AG20443 (cell line): Measurements from ENCODE around the gene SERTAD2.
A peak's percentile ranks its signal among the peaks of the same experiment; 100 is the strongest.

Experiments used
- DNase-seq: peaks from one replicate; pipeline ENCODE4 v3.0.0; 2012; ENCODE audit warnings: low spot score, mixed read lengths

SERTAD2 gene

DNA sequence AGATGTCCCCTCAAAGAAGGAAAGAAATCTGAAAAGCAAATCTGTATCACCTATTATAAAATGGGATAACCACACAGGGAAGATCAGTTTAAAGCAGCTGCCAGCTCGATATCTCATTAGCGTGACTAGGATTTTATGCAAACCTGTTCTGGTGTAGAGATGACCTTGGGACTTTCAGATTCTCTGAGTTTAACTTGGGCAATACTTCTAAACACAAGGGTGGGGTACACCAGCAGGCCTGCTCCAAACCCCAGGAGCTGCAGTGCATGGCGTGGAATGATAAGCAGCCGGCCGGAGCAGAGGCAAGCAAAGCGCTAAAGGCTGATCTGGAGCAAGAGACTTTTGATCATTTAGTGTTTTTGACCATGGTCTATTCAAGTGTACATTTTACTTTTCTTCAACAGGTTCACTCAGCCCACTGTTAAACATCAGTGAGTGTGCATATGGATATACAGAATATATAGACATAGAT lies 4.7 kb downstream of the SERTAD2 start:
- no peak for DNase-seq

DNA sequence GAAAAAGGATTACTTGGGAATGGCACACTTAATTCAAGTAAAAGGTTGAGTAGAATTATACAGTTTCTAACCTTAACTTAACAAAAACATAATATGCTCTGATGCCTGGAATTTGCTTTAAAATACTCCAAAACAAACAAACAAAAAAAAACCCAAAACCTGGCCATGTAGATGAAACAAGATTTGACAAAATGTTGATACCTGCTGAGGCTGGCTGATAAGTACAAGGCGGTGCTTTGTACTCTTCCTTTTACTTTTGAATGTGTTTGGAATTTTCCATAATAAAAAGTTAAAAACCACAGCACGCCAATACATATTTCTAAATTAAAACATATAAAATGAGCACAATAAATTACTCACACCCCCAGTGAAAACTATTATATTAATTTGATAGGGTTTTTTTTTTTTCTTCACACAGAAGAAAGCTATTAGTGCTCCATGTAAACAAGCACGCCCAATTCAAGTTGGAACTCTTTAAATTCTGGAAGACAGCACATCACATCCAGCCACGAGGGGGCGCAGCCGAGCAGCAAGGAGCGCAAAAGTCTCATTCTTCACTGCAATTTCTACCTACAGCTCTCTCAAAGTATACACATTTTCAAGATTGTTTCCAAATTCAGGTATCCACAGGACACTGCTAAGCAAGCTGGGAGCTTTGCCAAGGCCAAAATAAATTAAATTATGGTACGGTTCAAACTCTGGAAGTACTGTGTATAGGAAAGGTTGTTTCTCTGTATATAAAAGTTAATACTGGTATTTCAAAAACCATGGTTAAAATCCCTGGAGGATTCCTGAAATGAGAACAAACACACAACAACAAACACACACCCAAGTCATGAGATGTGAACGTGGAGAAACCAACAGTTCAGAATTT lies 7.5 kb downstream of the SERTAD2 start:
- peak; percentile 42 for DNase-seq

DNA sequence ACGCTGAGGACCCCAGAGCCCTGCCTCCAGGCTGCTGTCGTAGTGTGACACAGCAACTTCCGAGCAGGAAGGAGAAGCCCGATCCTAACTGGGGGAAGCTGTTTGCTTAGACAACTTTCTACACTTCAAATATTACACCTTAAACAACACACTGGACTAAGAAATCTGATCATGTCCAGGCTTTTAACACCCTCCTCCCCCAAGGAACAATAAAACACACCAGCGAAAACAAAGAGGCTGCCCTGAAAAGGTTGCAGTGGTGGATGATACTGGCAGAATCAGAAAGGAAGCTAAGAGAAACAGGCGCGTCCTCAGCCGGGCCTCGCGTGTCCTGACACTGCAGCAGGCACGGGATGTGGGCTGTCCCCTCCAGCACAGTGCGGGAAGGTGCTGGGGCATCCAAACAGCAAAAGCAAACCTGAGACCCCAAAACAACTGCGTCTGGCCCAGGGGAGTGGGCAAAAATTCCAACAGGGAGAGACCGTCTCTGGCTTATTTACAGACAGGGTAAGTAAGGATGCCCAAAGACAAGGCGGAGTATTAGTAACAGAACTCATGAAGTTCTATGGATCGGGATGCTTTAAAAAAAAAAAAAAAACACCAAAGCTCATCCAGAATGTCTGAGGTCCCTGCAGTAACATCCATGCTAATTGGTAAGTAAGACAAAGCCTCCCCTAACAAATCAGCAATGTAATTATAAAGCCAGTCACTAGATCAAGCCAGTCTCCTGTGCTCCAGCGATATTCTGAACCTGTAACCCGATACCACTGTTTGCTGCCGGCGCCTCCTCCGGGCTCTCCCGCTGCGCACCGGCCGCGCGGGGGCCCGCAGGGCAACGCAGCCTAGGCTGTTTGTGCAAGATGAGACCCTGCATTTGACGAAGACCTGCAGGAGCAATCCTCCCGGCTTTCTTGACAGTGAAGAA lies 9.0 kb downstream of the SERTAD2 start:
- DNase-seq: peak; percentile 79

DNA sequence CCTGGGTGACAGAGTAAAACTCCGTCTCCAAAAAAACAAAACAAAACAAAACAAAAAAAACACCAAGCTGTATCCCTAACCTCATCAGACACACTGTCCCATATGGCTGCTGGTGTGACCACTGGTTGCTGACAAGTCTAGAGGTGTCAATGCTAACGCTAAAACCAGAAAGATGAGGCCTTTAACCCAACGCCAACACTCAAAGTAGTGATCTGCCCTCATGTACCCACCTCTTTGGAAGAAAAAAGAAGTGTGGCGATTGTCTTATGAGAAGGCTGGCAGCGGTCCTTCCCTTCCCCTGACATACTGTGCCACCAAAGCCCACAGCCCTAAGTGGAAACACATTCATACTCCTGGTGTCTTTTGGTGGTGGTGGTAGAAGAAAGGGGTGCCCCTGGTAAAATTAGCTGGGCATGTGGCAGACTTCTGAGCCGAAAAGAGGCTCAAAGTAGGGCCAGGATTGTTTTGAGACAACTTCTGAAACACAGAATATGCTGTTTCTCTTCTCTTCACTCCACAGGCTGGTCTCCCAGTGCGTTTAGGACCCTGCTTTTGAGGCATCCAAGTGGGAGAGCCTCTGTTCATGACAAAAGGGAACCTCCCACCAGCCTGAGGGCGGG lies 9.8 kb downstream of the SERTAD2 start:
- no peak for DNase-seq

DNA sequence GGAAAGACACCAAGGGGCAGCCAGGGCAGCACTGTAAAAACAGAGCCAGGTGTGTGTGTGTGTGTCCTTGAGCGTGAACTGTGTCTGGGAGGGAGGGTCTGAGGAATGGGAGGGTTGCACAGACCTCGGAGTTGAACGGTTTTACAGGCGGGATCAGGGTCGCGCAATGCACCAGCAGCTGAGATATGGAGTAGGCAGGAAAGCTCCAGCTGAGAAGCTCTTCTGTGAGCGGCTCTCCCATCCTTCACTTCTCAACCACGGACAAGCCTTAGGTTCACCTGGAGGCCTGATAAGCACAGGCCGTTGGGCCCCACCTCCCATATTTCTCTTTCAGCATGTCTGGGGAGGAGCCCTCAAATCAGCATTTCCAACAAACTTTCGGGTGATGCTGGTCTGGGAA lies 12.1 kb downstream of the SERTAD2 start:
- no peak for DNase-seq

DNA sequence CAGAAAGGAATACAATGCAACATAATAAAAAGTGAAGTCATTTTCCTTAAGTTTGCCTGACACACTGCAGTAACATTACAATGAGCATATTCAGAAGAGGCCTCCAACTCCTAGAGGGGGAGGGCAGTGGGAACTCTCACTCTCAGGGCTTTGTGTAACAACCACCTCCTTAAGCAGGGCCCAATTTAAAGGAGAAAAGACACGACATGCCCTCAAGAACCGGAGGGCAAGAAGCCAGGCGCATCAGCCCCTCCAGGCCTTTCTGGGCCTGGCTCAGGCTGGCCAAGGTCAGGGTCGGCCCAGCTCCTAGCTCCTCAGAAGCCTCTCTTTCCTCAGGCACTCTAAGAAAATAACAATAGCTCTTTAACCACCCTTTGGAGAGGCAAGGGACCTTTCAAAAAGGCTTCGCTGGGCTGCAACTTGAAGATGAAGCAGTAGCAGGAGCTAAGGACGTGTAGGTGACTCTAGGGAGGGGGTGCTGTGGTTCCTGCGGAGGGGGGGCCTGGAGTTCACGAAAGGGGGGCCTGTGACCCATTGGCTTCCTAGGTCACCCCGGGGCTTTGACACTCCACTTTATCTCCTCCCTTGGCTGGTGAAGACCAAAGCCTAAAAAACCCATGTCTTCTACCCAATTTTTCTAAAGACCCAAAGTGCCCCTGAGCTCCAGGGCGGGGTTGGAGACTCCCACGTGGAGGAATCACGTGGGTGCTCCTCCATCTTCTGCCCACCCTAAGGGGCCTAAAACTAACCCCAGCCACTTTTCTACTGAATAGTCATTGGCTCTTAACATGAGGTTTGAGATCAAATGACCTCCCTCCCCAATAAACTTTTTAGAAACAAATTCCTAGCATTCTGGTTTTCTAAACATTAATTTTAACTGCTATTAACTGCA lies 13.3 kb downstream of the SERTAD2 start:
- DNase-seq: no peak

DNA sequence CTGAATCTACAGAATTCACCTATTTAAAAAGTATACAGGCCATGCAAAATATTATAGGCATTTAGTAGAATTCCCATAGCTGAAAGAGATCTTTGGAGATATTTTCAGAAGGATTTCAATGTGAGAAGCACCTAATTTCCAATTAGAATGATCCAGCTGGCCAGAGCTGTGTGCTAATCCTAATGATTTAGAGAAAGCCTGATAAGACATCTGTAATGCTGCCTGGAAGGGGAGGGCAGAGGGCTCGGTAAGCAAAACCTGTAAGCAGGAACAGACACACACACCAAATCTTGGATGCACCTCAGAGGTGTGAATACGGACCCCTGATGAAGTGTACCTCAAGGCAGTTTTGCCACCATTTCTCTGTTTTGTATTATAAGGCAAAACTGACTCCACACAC lies 14.0 kb downstream of the SERTAD2 start:
- no peak for DNase-seq

DNA sequence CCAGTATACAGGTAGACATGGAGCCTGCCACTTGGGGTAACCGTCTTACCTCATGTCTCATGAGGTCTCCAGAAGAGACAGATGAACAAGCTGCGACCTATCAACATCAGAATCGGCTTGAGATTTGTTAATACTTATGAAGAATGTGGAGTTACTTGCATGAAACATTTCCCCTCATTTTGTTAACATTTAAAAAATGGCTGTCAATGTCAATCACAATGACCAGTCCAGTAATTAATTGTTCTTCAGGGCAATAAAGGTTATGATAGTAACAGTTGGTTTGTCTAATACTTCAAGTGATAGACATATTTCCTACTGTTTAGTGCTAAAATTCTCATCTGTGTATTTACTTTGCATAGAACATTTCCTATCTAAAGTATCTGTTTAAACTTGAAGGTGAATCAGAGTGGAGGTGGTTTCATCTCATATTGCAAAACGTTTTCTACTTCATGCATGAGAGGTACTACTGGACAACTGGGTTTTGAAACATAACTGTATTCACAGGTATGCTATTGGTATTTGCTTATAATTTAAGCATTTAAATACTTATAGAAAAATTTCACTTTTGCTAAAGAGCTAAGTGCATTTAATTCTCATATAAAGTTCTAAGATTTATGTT lies 15.1 kb downstream of the SERTAD2 start:
- DNase-seq: no peak

DNA sequence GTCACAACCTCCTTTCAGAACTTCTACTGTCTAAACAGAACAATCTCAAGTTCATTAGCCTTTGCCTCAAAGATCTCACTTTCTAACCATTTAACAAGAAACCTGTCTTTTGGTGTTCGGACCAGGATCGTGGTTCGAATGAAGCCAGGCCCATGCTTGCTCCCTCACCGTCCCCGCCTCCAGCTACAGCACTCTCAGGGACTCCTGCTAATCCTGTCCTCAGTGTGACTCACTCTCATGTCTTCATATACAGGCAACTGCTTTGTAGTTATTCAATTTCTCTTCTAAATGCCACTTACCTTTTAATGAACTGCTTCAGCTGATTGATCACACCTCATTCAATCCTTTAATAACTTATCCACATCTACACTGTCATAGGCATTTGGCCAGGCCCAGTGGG lies 15.8 kb downstream of the SERTAD2 start:
- DNase-seq: no peak

DNA sequence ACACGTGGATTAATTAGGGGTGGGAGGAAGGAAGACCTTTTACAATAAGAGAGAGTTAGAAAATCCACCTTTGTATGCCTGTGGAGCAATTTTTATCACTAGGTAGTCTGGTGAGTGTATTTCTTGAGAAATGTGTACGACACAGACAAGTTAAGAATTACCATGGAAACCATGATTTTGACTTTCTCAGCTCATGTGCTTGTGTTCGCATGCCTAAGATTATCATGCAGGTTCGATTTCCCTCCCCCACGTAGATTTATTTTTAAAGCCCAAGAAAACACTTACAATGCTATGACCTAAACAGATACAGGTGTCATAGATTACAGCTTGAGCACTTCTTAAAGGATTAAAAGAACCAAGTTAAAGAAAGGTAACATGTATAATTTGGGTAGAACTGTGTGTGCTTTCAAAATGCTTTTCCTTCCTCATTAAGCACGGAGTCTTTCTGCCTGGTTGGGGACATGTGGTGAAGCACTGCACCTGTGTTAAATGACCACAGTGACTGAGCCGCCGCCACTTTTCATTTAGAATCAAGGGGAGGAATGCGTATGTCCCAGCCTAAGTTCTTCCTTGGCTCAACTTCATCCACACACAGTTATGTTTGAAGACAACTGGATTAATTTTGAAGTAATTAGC lies 16.6 kb downstream of the SERTAD2 start:
- no peak for DNase-seq

DNA sequence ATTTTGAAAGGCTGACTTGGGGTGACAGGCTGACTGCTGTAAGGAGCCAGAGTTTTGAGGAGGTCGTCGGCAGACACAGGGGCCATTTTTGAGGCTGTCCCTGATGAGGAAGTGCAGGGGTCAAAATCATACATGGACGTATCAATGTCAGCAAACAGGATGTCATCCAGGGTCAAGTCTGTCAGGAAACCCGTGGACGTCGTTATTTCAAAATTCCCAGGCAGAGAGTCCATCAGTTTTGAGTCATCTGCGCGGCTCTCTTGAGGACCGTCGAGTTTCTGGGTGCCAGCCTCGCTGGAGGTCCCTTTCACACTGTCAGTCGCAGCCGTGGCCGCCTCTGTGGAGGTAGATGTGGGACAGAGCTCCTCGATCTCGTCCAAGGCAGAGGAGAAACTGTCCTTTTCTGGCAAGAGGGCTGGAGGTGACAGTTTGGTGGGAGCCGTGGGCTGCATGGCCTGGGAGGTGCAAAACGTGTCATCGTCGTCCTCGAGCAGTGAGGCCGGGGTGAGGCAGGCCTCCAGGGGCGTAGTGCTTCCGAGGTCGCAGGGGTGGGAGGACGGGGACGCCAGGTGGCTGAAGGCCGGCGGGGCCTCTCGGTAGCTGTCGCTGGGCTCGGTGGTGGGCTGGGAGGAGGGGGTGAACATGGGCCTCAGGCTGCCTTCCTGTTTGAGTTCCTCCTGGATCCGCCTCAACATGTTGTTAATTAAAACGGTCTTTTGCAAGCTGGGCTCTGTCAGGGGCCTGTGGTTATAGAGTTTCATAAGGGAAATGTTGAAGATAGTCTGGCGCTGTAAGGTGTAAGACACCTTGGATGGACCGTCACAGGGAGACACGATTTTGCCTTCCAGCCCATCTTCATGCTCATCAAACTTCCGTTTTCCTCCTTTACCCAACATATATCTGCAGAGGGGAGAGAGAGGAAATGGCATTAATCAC lies 17.5 kb downstream of the SERTAD2 start:
- no peak for DNase-seq

DNA sequence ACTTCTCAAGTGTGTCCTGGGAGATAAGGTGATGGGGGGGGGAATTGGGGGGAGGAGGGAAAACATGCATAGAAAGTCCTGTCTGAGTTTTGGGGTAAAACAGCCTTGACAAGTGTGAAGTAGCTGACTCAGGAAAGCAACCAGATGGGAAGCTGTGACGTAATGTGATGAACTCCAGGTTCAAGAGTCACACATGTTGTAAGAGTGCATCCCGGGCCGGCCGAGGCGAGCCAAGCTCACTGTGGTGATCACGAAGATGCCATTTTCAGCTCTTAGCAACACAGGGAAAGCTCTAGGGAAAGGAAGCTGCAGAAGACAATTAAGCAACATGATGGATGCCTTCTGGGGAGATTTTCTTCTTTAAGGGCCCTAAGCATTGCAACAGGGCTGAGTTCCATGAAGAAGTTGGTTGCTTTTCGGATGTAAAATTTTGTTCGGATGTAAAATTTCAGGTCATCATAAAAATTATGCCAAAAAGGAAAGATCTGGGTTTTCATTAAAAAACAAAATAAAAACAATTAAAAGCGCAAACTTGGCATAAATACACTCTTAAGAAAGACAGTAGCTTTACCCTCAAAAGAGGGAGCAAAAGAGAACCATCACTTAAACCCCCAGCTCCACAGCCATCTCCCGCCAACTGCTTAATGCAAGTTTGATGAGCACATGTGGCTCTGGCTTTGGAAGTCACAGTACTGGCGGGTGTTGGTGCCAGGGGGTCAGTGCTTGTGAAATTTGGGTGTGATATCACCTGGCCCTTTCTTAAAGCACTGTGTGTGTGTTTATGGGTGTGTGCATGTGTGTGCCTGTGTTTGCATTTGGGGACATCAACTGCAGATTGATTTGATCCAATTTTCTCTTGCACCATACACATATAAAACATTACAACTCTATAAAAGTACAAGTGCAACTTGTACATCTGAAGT lies 19.1 kb downstream of the SERTAD2 start:
- peak; percentile 56 for DNase-seq

DNA sequence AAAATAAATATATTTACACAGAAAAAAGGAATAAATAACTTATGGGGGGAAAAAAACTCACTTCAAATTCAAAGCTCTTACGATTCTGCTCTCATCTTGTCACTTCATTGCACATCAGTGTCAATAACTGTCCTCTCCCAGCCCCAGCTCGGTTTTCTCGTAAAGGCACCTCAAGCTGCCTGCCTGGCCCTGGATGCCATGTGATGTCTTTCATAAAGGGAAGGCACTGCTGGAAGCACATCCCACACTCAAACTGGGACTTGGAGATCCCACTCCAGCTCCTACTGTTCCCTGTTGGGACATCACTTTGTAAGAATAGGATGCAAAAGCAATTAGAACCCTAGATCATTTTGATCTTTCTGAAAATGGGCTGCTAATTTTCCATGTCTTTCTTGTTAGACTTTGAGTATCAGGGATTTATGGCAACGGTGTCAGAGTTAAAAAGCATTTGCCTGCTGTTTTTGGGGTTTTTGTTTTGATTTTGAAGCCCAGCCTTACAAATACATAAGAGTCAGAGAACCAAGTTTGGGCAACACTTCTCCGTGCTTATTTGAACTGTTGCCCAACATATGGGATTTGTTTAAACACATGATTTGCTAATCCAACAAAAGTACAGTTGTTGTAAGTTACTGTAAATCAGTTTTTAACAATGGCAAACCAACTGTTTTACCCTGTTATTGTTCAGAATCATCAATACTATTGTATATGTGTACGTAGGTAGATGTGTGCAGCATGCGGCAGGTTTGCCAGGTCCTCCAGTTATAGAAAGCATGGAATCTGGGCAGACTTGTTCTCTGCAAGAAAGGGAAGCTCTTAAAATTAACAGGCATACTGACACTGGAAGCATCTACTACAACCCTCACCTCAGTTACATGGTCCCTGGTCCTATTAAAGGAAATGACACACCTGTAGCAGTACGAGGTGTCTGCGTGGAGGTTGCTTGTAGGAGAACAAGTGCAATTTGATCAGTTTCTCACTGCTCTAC lies 20.6 kb downstream of the SERTAD2 start:
- peak; percentile 55 for DNase-seq

DNA sequence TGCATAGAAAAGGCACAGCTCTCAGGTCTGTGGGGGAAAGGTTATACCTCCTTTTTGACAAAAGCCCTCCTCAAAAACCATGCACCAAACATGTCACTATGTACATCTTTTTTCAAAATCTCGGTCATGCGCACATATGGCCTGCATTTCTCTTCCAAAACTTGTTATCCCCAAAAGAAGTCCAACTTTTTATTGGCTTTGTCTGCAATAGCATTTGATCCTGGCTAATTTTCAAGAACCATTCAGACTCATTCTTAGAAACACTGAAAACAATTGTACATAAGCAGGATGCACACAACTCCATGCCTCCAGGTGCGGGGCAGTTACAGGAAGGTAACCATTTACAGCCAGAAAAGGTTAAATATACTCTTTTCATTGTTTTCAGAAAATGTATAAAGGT lies 21.9 kb downstream of the SERTAD2 start:
- no peak for DNase-seq

DNA sequence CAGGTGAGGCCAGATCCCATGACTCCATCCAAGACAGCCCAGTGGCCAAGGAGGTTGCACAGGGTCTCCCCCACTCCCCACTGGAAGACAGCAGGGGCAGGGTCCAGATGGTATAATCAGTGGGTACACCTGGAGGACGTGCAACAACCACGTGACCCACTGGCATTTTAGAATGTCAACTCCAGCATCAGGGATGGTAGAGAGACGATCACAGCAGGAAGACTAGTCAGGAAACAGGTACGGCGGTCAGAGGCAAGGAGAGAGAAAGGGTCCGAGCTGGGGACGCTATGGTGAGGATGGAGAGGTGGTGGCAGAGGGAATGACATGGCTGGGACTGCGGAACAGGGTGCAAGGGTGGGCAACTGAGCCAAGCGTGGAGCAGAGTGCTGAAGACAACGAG lies 23.0 kb downstream of the SERTAD2 start:
- DNase-seq: no peak

DNA sequence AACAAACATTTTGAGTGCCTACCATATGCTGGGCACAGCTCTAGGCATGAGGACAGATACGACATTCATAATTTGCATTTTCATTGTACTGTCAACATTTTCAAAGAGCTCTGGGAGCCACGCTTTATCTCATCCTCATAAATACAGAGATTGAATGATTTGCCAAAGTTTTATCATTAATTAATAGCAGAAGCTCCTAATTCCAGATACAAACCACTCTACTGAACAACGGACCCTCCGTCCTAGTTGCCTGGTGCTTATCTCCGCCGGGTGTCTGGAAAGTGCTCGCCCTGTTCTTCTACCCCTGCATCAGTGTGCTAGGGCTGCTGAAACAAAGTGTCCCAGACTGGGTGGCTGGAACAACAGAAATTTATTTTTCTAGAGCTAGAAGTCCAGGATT lies 23.8 kb downstream of the SERTAD2 start:
- no peak for DNase-seq

DNA sequence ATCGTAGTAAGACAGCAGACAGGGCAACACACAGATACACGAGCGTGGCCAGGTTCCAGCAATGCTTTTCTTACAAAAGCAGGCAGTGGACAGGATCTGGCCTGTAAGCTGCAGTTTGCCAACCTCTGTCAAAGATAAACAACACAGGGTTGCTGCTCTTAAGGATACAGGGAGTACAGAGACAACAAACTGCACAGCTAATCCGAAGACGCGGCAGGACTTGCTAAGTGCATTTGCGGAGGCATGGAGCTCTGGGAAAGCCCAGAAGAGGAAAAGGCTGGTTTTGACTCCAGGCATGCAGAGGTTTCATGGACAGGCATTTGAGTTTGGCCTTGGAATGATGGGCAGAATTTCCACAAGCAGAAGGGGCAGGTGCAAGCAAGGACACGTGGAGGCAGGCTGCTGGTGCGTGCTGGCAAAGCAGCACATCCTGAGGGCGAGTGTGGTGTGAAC lies 24.4 kb downstream of the SERTAD2 start:
- no peak for DNase-seq
